Body of pancreas (tissue), 4 donors: ENCODE results near the gene CDC42EP3.

Experiments
- CTCF ChIP-seq, 7 experiments: fragments of 450-650 bp in 4 of 7; fragments of 200-600 bp in 3 of 7; sonication (generic) in 3 of 7; IDR thresholded peaks; one replicate each; pipeline ENCODE4 v1.5.1; 2016 to 2019; ENCODE audit warnings: antibody characterized with exemption in 7 of 7
- POLR2A ChIP-seq, 3 donors: fragments of 450-650 bp; IDR thresholded peaks; one replicate each; pipeline ENCODE4 v1.6.1; 2016; ENCODE audit warnings: antibody characterized with exemption in 3 of 3, mild to moderate bottlenecking in 2 of 3

GRCh38 chr2:37695336-37695735 lies 23.9 kb upstream of the CDC42EP3 start:
- no peak for TF ChIP-seq POLR2A (IDR thresholded peaks at IDR 0.05)
- no peak for TF ChIP-seq CTCF (IDR thresholded peaks at IDR 0.05)
